GM12865 (cell line): ENCODE results near the gene MX2.

Experiments
- DNase-seq: peaks from one replicate; pipeline ENCODE4 v3.0.0; 2010; ENCODE audit warnings: low read depth
- H3K4me3 ChIP-seq: 2 replicates; pipeline ENCODE4 v1.5.1; 2011; ENCODE audit warnings: mild to moderate bottlenecking, low read depth, low read length, control low read depth
- CTCF ChIP-seq: IDR thresholded peaks from 2 replicates; pipeline ENCODE4 v1.5.1; 2011; ENCODE audit warnings: low read length, control low read depth, low read depth, inconsistent platforms; ENCODE audit not compliant: insufficient read depth; ENCODE audit errors: missing control alignments

Gene MX2

GRCh38 chr21:41318218-41318617, 43.6 kb upstream of the MX2 start:
- TF ChIP-seq CTCF = no peak
- DNase-seq = no peak
- no peak overlapping the region for H3K4me3 ChIP-seq

GRCh38 chr21:41319273-41319672, 42.6 kb upstream of the MX2 start:
- TF ChIP-seq CTCF = no peak
- no peak for DNase-seq
- H3K4me3 ChIP-seq = no peak overlapping the region

- no peak overlapping the region for H3K4me3 ChIP-seq
- no peak for TF ChIP-seq CTCF
- peak; percentile 16 for DNase-seq
These were observed 40.5 kb upstream of the MX2 start for GRCh38 chr21:41321211-41321907.

- H3K4me3 ChIP-seq = no peak overlapping the region
- TF ChIP-seq CTCF = no peak
- no peak for DNase-seq
These were observed 39.8 kb upstream of the MX2 start for GRCh38 chr21:41321908-41322495.

- no peak for TF ChIP-seq CTCF
- H3K4me3 ChIP-seq = no peak overlapping the region
- DNase-seq = no peak
These were observed 39.1 kb upstream of the MX2 start for GRCh38 chr21:41322496-41323382.

GRCh38 chr21:41325138-41325912, 36.5 kb upstream of the MX2 start:
- no peak overlapping the region for H3K4me3 ChIP-seq
- TF ChIP-seq CTCF = no peak
- DNase-seq = no peak
